Endometrial microvascular endothelial cells (primary cell): ENCODE data around the gene ARHGAP31. TPM values are rescaled to one million over a fixed set of nuclear protein-coding genes. Genes with fewer than 3 reads are reported as not detected.
"Not testable (repeated sequence)": the region's sequence is repeated elsewhere in the genome, so short reads cannot be mapped to it uniquely, and the experiment has no call there.

ENCODE experiments used
- in situ Hi-C: cut with HindIII; loops from 2 replicates; pipeline ENCODE4 v1.10.0; 2017; ENCODE audit warnings: low sequenced_read_pairs, low pct_unique_long_range_greater_than_20kb; ENCODE audit errors: inconsistent ontology term
- total RNA-seq: library from RNA; depleted of rRNA; stranded (reverse); fragments of >200 nt; gene quantifications from one replicate; pipeline ENCODE4 v1.2.3, GENCODE V29; 2015; ENCODE audit errors: inconsistent ontology term

ARHGAP31 gene
- total RNA-seq, 1 donor from 2014 or later: 39.4 TPM

DNA sequence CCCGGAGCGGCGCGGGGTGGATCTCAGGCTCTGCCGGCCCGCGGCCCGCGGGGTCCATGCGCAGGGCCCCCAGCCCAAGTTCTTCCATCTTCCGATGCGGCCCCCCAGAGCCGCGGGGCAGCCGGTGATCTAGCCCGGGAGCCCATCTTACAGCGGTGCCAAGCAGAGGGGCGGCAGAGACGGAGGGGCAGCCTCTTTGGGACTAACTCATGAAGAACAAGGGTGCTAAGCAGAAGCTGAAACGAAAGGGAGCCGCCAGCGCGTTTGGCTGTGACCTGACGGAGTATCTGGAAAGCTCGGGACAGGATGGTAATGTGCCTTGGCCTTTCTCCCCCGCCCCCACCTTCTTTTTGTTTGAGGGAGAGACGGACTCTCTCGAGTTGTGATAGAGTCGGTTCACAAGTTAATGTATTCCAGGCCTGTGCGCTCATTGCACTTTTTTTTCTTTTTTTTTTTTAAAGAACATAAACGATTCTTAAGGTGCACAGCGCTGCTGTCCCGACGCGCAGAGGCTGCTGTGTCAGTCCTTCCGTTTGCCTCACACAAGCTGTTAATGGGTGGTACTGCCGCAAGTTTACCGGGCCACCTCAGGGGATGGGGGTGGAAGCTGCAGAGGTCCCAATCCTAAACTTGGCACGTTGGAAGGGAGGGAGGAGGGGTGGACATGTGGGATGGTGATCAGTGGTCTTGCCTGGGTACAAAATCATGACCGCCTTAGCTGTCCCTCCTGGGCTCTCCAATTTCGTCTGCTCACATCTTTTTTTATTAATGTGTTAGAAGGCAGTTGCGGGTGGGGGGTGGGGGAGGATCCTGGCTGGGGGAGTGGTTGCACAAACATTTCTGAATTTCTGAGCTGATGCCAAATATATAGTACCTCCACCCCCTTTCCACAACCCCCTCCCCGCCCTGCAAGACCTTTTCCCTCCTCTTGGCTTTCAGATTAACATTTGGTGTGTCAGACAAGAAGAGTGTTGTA lies 801 bp downstream of the ARHGAP31 start:
- in situ Hi-C loops: no loop called here

DNA sequence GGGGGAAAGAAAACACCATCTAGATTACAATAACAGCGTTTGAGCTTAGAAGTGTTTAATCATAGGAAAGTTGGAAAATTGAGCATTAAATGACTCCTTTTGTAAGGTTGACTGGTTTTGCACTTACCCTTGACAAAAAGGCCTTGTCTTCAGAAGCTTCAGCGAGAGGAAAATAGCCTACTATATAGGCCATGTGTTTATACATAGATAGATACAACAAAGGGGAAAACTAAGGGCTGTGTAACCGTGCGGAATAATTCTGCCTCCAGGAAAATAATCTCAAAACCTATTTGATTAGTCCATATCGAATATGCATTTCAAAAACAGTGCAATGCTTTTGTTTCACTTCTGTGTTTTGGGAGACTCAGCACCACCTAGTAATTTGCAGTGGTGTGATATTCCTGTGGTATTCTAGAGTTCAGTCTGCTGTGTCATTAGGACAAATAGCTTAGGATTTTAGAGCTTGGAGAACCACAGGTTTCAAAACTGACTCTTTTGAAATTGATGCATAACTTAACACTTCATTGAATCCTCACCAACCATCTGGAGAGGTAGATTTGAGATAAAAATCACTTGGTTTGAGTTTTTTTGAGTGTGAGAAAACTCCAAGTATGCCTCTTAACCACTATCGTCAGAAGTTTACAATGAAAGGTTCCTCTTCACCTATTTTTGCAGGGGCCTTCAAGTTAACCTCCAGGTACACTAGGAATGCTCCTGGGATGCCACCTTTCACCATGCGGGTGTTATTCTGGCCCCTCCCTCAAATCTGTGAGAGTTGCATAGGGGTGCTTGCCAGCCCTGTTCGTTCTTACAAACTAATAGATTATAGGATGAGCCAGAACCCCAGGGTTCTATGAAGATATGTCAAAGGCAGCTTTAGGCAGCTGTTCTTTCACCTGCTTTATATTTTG lies 1.9 kb downstream of the ARHGAP31 start:
- in situ Hi-C loops: no loop called here

DNA sequence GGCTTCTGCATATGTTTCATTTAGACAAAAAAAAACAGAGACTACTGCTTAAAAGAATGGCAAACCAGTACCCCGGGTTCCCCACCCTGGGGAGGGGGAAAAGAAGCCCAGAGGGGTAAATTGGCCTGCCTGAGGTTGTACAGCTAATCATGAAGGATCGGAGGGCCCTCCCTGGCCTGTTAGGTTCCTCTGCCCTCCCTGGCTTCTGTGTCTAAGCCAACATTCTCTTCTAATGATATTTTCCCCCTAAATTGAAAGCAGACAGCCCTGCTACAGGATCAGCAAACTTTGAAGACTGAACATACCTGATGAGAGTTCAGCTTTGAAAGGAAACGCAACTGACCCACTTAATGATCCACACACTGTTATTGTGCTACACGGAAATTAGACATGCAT lies 2.5 kb downstream of the ARHGAP31 start:
- in situ Hi-C loops: no loop called here

DNA sequence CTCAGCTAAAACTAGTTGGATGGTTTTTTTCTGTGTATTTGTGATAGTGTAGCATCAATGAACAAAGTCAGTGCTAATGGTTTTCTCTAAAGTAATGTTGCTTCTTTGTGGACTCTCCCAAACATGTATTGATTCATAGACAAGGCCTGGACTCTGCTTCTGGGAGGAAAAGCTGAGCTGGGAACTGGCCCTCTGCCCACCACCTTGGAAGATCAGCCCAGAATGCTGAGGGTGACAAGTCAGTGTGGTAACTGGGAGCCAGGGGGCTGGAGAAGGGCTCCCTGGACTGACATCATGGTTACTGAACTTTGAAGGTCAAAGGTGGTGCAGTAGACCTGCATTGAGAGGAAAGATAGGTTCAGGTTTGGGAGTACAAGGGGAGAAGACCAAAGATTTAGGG lies 3.0 kb downstream of the ARHGAP31 start:
- in situ Hi-C loops: no loop called here

DNA sequence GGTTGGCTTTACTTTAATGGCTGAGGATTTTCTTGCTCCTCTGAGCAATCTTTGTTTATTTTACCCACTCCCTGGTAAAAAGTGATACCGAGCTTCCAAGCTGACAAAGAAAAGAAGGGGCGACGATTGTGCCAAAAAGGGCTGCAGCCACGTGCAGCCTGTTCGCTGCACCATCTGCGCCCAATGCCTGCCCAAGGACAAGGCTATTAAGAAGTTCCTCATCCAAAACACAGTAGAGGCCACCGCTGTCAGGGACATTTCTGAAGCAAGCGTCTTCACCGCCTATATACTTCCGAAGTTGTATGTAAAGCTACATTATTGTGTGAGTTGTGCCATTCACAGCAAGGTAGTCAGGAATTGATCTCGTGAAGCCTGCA lies 4.4 kb downstream of the ARHGAP31 start:
- in situ Hi-C loops: no loop called here

DNA sequence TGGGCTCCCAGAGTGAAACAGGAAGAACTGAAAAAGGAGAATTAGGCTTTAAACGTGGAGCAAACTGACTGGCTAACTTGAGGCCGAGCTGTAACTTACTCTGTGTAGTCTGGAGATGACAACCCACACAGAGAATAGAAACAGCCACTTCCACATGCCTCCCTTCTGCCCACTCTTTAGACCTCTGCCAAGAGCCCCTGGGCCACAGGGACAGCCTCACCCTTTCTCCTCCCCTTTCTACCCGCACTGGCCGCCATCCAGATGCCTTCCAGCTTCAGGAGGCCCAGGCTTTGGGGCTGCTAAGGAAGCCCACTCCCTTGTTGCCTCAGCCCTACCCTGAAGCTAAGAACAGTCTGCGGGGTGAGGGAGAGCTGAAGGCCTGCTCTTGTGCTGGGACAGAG lies 6.8 kb downstream of the ARHGAP31 start:
- in situ Hi-C loops: no loop called here

DNA sequence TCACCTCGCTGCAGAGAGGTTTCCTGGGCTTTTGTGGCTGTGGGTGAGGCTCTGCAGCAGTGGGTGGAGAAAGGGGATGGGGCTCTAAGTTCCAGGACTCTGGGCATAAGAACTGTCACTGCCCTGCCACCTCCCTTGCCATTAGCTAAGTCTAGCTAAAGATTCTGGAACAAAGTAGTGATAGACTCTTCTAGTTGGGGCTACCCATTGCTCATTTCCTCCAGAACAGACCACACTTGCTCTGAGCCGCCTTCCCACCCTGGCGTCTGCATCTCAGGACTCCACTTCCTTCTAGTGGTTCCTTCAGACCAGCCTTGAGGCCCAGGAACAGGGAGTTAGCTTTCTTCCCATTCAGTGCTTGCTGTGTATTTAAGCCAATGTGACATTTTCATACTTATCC lies 7.5 kb downstream of the ARHGAP31 start:
- in situ Hi-C loops: no loop called here

DNA sequence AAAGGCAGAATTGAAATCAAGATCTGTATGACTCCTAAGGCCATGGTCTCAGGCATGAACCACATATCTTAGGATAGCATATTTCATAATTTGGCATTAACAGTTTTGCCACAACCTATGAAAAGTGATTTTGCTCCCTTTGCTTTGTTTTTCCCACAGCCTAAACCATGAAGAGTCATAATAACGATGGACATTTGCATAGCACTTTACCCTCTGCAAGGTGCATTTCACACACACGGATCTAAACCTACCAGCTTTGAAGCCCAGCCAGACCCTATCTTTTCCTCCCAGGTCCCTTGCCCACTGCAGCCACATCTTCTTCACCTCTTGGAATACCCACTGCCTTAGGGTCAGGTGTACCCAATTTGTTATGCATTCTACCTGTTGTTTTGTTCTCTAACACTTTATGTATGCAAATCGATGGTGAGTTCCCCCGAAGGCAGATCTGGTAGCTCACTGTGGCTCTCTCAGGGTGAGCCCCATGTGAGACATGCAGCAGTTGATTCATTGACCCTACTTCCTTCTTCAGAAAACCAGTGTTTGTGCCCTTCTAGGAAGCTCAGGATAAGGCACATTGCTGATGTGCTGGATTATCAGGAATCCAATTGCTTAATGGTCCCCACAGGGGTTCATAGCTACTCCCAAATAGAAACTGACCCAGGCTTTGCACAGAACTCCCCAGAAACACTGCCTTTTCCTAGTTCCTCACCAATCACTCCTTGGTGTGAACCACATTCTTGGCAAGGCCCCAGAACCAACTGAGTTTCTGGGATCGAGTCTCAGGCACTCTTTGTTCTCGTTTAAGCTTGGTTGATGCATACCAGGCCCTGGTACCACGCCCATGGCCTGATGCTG lies 8.7 kb downstream of the ARHGAP31 start:
- in situ Hi-C loops: no loop called here

DNA sequence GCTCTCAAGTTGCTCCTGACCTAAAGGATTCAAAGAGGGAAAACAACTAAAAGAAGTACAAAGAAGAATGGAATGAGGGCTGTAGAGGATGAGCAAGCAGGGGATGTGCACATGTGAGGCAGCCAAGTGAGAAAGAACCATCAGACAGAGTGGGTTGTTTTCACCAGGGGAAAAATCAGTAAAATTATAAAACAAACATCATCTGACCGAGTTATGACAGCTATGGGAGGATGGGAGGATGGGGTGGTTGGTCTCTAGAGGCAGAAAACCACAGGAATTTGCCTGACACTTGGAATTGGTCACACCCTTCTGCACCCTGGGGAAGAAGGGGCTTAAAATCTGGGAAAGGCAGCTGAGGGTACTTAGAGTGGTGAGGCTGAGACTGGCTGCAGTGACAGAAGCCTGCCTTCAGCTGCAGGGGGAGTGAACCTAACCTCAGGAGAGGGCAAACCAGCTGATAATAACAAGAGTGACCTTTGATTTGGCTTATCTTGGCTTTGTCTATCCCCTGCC lies 10.1 kb downstream of the ARHGAP31 start:
- in situ Hi-C loops: no loop called here

DNA sequence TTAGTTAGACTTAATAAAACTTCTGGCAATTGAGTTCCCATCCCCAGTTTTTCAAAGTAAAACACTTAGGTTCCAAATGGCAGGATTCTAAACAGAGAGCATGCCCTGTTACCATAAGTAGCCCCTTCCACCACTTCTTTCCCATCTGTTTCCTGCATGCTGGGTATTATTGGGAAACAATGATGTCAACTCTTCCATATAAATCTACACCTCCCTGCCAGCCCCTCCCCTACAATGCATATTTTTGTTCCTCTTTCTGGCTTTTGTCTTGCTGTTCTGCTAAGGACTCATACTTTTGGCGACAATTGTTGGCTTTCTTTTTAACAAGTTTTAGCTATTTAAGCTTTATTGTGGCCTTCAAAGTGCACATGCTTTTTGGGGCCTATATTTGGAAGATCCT lies 11.1 kb downstream of the ARHGAP31 start:
- in situ Hi-C loops: no loop called here

DNA sequence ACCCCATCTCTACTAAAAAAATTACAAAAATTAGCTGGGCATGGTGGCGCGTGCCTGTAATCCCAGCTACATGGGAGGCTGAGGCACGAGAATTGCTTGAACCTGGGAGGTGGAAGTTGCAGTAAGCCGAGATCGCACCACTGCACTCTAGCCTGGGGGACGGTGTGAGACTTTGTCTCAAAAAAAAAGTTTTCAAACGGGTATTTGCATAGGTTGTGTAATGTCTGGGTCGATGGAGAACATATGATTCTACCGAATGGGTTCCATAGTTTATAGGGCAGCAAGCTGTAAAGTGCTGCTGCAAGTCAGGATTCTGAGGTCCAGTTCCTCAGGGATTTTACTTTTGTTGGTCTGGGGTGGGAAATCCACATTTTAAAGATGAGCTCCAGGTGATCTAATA lies 12.2 kb downstream of the ARHGAP31 start:
- in situ Hi-C loops: not testable (repeated sequence)

DNA sequence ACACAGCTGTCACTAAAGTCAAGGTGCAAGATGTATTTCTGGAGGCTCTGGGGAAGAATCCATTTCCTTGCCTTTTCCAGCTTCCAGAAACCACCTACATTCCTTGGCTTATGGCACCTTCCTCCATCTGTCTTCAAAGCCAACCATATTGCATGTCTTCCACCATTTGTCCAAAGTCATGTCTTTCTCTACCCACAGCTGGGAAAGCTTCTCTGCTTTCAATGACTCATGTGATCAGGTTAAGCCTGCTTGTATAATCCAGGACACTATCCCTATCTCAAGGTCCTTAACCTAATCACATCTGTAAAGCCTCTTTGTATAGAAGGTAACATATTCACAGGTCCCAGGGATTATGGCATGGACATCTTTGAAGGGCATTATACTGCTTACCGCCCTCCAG lies 14.2 kb downstream of the ARHGAP31 start:
- in situ Hi-C loops: no loop called here

DNA sequence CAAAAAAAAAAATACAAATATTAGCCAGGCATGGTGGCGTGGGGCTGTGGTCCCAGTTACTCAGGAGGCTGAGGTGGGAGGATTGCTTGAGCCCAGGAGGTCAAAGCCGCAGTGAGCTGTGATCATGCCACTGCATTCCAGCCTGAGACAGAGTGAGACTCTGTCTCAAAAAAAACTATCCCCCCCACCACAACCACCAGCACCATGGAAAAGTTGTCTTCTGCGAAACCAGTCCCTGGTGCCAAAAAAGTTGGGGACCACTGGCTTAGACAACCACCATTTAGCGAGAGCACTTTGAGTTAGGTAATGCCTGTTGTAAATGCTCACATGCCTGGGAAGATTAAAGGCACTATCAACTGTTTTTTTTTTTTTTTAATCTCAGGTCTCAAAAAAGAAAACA lies 15.4 kb downstream of the ARHGAP31 start:
- in situ Hi-C loops: no loop called here

DNA sequence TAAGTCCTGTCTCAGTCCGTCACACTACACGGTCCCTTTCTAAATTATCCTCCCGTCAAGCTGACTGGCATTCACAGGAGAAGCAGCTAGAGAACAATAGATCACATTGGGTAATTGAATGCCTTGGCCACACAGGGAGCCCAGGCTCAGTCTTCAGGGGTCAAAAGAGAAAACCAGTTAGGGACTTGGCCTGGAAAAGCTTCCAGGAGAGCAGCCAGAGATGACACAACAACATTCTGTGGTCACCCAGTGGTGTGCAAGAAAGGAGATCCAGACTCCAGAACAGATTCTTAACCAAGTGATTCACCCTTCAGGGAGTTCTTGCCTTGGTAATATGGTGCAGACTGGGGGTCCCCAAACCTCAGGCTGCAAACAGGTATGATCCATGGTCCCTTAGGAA lies 15.9 kb downstream of the ARHGAP31 start:
- in situ Hi-C loops: no loop called here

DNA sequence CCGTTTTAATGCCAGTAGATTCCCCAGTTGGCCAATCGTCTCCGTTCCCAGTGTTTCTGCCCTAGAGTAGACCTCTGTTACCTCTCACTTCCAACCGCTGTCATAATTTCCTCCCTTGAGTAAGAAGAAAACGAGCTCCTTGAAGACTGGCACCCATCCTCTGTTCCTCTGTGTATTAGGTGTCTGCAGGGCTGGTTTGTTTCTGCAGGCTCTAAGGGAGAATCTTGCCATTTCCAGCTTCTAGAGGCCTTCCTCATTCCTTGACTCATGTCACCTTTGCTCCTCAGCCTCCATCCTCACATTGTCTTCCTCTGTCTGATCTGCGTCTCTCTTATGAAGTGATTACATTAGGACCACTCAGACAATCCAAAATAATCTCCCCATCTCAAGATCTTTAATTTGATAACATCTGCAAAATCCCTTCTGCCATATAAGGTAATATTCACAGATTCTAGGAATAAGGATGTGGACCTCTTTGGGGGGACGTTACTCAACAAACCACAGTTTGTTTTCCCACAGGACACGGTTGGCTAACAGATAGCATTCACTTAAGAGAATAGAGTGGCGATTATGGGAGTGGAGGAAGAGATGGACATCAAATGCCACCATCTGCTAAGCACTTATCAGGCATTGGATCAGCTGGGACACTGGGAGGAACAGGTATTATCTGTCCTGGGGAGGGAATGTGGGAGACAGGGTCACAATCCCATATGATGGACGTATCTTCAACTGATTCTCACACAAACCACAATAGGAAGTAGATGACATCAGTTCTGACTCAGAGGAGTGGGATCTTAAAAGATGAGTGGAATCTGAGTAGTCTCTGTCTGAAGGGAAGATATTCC lies 17.1 kb downstream of the ARHGAP31 start:
- in situ Hi-C loops: no loop called here

DNA sequence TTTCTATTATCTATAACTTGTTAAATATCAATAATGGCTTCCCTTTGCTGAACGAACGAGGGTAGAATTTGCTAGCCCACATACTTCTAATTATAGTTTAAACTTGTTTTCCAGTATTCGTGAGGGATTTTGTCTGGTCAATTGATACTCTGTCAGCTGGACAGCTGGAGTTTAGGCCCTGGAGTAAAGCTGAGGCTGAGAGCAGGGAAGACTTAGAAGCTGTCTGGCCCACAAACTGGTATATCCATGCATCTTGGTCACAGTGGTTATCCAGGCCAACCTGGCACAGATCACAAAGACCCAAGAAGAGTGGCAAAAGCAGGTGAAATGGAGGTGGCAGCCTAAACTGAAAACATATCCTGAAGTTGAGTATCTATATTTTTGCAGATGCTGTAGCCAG lies 19.3 kb downstream of the ARHGAP31 start:
- in situ Hi-C loops: no loop called here

DNA sequence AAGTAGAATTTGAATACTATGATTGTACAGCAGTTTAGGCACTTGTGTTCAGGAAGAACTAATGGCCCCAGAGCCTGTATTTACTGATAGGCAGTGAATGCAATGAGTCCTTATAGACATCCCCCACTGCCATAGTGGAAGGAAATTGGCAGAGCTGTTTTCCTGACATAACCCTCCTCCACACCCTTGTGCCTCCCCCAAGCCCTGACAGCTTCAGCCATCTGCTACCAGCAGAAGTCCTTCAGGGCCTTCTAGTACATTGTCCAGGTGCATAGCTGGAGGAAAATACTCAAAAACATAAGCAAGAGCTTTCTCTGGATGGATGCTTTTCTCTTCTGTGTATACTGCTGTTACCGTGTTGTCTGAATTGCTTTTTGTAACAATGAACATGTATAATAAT lies 20.6 kb downstream of the ARHGAP31 start:
- in situ Hi-C loops: no loop called here
